ENCODE results near the gene MED12L.
A peak's percentile ranks its signal among the peaks of the same experiment; 100 is the strongest.

Gene MED12L

GRCh38 chr3:151109286-151109800 is 23.9 kb downstream of the MED12L start:
- no peak overlapping the region for H3K4me3 ChIP-seq (replicated peaks; ENCODE audit: insufficient read depth, low read length)
- H3K27me3 ChIP-seq (ENCODE audit: insufficient read depth, poor library complexity, severe bottlenecking): peaks cover 4% of the 10 kb centered on the region
- TF ChIP-seq REST (IDR thresholded peaks at IDR 0.05; ENCODE audit: insufficient replicate concordance, low read depth) (no peak), SPI1 (IDR thresholded peaks at IDR 0.05; ENCODE audit: borderline replicate concordance, low read depth) (no peak), GABPA (IDR thresholded peaks at IDR 0.05; ENCODE audit: low read depth) (no peak), POLR2AphosphoS5 (IDR thresholded peaks at IDR 0.05; ENCODE audit: low read depth) (no peak), CTCF (IDR thresholded peaks at IDR 0.05; ENCODE audit: insufficient read depth, low read length) (no peak)
- no peak overlapping the region for H3K27ac ChIP-seq (replicated peaks)
- no peak for DNase-seq (ENCODE audit: low read depth in 1 of 2, low spot score in 1 of 2)

GRCh38 chr3:151112731-151113130 is 27.3 kb downstream of the MED12L start:
- no peak for DNase-seq (ENCODE audit: low read depth in 1 of 2, low spot score in 1 of 2)
- TF ChIP-seq REST (IDR thresholded peaks at IDR 0.05; ENCODE audit: insufficient replicate concordance, low read depth) (no peak), CTCF (IDR thresholded peaks at IDR 0.05; ENCODE audit: insufficient read depth, low read length) (no peak), GABPA (IDR thresholded peaks at IDR 0.05; ENCODE audit: low read depth) (no peak), SPI1 (IDR thresholded peaks at IDR 0.05; ENCODE audit: borderline replicate concordance, low read depth) (no peak), POLR2AphosphoS5 (IDR thresholded peaks at IDR 0.05; ENCODE audit: low read depth) (no peak)

GRCh38 chr3:151113343-151113742 is 27.9 kb downstream of the MED12L start:
- peak in 1 of 2 experiments; percentile 6 for DNase-seq (ENCODE audit: low read depth in 1 of 2, low spot score in 1 of 2)
- peaks cover 4% of the 10 kb centered on the region for H3K27me3 ChIP-seq (ENCODE audit: insufficient read depth, poor library complexity, severe bottlenecking)
- TF ChIP-seq SPI1 (IDR thresholded peaks at IDR 0.05; ENCODE audit: borderline replicate concordance, low read depth) (no peak), REST (IDR thresholded peaks at IDR 0.05; ENCODE audit: insufficient replicate concordance, low read depth) (no peak), CTCF (IDR thresholded peaks at IDR 0.05; ENCODE audit: insufficient read depth, low read length) (no peak), GABPA (IDR thresholded peaks at IDR 0.05; ENCODE audit: low read depth) (no peak), POLR2AphosphoS5 (IDR thresholded peaks at IDR 0.05; ENCODE audit: low read depth) (no peak)
- no peak overlapping the region for H3K4me3 ChIP-seq (replicated peaks; ENCODE audit: insufficient read depth, low read length)
- H3K27ac ChIP-seq (replicated peaks): no peak overlapping the region

More at GRCh38 chr3:151112731-151113130, 27.3 kb downstream of the MED12L start:
- no peak overlapping the region for H3K4me3 ChIP-seq (replicated peaks; ENCODE audit: insufficient read depth, low read length)
- peaks cover 4% of the 10 kb centered on the region for H3K27me3 ChIP-seq (ENCODE audit: insufficient read depth, poor library complexity, severe bottlenecking)
- H3K27ac ChIP-seq (replicated peaks): no peak overlapping the region
